Measurements from ENCODE around the gene TFB2M.

TFB2M gene

GRCh38 chr1:246526915-246527314 is 39.1 kb downstream of the TFB2M start:
- H3K36me3 Mint-ChIP-seq (ENCODE audit: low read depth), result no peaks in the 10 kb centered on the region
- peaks cover 16% of the 10 kb centered on the region for H3K9me3 Mint-ChIP-seq
- no peak overlapping the region for H3K4me3 Mint-ChIP-seq
- peaks cover 6% of the 10 kb centered on the region for H3K4me1 Mint-ChIP-seq (ENCODE audit: low read depth)
- no peak overlapping the region for H3K27ac Mint-ChIP-seq
- no peak for DNase-seq (ENCODE audit: low spot score)
- H3K27me3 Mint-ChIP-seq (ENCODE audit: low read depth), result peaks cover 2% of the 10 kb centered on the region

- H3K27me3 Mint-ChIP-seq (ENCODE audit: low read depth), result peaks cover 2% of the 10 kb centered on the region
- peaks cover 17% of the 10 kb centered on the region for H3K9me3 Mint-ChIP-seq
- no peaks in the 10 kb centered on the region for H3K36me3 Mint-ChIP-seq (ENCODE audit: low read depth)
- peak overlapping the region; percentile 15 for H3K27ac Mint-ChIP-seq
- H3K4me3 Mint-ChIP-seq, result no peak overlapping the region
- no peak for DNase-seq (ENCODE audit: low spot score)
- H3K4me1 Mint-ChIP-seq (ENCODE audit: low read depth), result peaks cover 6% of the 10 kb centered on the region
These were observed 39.7 kb downstream of the TFB2M start for GRCh38 chr1:246526380-246526779.

DNA sequence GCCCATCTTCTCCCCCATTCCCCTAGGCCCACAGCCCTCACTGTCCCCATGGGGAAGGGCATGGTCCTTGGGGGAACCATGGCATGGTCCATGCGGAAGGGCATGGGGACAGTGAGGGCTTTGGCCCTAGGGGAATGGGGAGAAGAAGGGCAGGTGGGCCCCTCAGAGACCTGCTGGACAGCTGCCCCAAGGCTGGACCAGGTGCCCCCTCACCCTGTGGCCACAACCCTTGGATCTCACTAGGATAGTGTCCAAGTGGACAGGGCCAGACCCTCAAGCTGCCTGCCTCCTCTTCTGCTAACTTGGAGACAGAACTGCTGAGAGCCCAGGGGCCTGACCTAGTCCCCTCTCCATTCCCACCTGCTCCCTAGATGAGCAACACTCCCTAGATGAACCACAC is 46.5 kb downstream of the TFB2M start:
- peaks cover 26% of the 10 kb centered on the region for H3K9me3 Mint-ChIP-seq
- no peak overlapping the region for H3K27ac Mint-ChIP-seq
- H3K4me1 Mint-ChIP-seq (ENCODE audit: low read depth), result peaks cover under 1% of the 10 kb centered on the region
- no peak overlapping the region for H3K4me3 Mint-ChIP-seq
- H3K27me3 Mint-ChIP-seq (ENCODE audit: low read depth), result no peaks in the 10 kb centered on the region
- H3K36me3 Mint-ChIP-seq (ENCODE audit: low read depth), result peaks cover 3% of the 10 kb centered on the region
- no peak for DNase-seq (ENCODE audit: low spot score)

DNA sequence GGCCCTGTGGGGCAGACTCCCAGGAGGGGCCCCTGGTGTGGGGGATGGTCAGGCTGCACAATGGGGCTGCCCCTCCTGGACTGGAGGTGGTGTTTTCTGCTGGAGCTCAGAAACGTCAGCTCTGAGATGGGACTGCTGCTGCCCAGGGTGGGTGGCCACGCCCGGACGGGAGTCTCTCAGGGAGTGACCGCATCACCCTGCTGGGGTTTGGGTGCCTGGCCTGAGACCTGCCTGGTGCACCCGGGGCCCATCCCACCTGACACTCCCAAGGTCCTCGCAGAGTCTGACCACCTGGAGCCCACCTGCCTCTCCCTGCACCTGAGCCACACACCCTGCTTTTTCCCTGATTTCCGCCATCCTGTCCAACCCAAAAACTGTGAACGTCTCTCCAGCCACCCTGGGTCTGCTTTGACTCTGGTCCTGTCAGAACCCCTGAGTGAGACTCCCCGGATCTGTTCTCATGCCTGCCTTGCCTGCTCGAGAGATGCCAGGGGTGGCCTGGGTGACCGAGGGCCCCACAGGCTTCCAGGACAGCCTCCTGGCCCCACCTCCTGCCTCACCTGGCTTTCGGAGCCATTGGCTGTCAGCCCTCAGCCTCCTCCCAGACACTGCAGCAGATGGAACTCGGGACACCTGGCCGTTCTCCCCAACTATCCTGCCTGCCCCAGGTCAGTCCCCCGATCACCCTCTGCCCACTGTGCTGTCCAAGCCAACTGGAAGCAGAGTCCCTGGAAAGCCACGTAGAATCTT is 47.4 kb downstream of the TFB2M start:
- H3K9me3 Mint-ChIP-seq, result peaks cover 30% of the 10 kb centered on the region
- no peaks in the 10 kb centered on the region for H3K27me3 Mint-ChIP-seq (ENCODE audit: low read depth)
- H3K4me1 Mint-ChIP-seq (ENCODE audit: low read depth), result peaks cover 4% of the 10 kb centered on the region
- peaks cover 3% of the 10 kb centered on the region for H3K36me3 Mint-ChIP-seq (ENCODE audit: low read depth)
- no peak for DNase-seq (ENCODE audit: low spot score)
- no peak overlapping the region for H3K4me3 Mint-ChIP-seq
- no peak overlapping the region for H3K27ac Mint-ChIP-seq

- Mint-ChIP-seq H3K4me1 (ENCODE audit: low read depth) (peaks cover 4% of the 10 kb centered on the region), H3K9me3 (peaks cover 30% of the 10 kb centered on the region), H3K27me3 (ENCODE audit: low read depth) (no peaks in the 10 kb centered on the region), H3K27ac (no peak overlapping the region), H3K36me3 (ENCODE audit: low read depth) (peaks cover 3% of the 10 kb centered on the region), H3K4me3 (no peak overlapping the region)
- no peak for DNase-seq (ENCODE audit: low spot score)
These were observed 48.7 kb downstream of the TFB2M start for GRCh38 chr1:246517391-246517790.

DNA sequence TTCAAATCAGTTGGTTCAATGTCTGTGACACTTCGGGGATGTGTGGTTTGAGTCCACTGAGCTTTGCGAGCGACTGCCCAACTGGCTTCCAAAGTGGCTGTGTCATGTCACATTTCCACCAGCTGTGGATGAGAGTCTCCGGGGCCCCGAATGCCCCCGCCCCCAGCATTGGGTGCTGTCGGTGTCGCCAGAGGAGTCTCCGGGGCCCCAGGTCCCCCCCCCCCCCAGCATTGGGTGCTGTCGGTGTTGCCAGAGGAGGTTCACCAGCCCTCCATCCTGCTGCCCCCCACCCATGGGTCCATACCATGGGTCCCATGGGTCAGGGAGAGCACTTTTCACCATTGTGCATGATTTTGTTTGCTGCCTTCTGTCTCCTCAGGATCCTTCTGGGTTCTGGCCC is 49.9 kb downstream of the TFB2M start:
- Mint-ChIP-seq H3K4me3 (no peak overlapping the region), H3K9me3 (peaks cover 26% of the 10 kb centered on the region), H3K4me1 (ENCODE audit: low read depth) (peaks cover 4% of the 10 kb centered on the region), H3K36me3 (ENCODE audit: low read depth) (peaks cover 3% of the 10 kb centered on the region), H3K27ac (no peak overlapping the region), H3K27me3 (ENCODE audit: low read depth) (no peaks in the 10 kb centered on the region)
- DNase-seq (ENCODE audit: low spot score), result no peak

GRCh38 chr1:246515390-246516005 is 50.6 kb downstream of the TFB2M start:
- peaks cover 3% of the 10 kb centered on the region for H3K36me3 Mint-ChIP-seq (ENCODE audit: low read depth)
- H3K4me3 Mint-ChIP-seq, result no peak overlapping the region
- H3K9me3 Mint-ChIP-seq, result peaks cover 26% of the 10 kb centered on the region
- DNase-seq (ENCODE audit: low spot score), result no peak
- H3K27me3 Mint-ChIP-seq (ENCODE audit: low read depth), result no peaks in the 10 kb centered on the region
- H3K27ac Mint-ChIP-seq, result no peak overlapping the region
- H3K4me1 Mint-ChIP-seq (ENCODE audit: low read depth), result peaks cover 4% of the 10 kb centered on the region

- peaks cover 23% of the 10 kb centered on the region for H3K9me3 Mint-ChIP-seq
- H3K4me1 Mint-ChIP-seq (ENCODE audit: low read depth), result peaks cover 4% of the 10 kb centered on the region
- no peak for DNase-seq (ENCODE audit: low spot score)
- no peak overlapping the region for H3K27ac Mint-ChIP-seq
- H3K4me3 Mint-ChIP-seq, result no peak overlapping the region
- peaks cover 3% of the 10 kb centered on the region for H3K36me3 Mint-ChIP-seq (ENCODE audit: low read depth)
- H3K27me3 Mint-ChIP-seq (ENCODE audit: low read depth), result no peaks in the 10 kb centered on the region
These were observed 52.3 kb downstream of the TFB2M start for GRCh38 chr1:246513619-246514343.

DNA sequence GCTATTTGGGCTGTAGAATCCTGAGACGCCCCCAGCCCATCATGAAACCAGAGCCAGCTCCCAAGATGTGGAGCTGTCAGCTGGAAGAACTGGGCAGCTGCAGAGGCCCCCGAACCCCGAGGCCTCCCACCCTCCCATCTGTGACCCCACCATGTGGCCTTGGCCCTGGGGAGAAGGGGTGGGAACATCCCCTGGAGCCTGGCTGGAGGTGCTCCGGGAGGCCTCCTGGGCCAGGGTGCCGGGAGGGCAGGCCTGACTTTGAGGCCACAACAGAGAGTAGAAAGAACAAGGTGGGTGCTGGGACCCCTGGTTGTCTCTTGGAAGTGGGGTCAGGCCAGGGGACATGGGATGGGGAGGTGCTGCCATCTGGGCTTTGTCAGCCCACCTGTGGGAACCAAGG is 53.0 kb downstream of the TFB2M start:
- H3K36me3 Mint-ChIP-seq (ENCODE audit: low read depth), result peaks cover 3% of the 10 kb centered on the region
- H3K9me3 Mint-ChIP-seq, result peaks cover 20% of the 10 kb centered on the region
- peaks cover 4% of the 10 kb centered on the region for H3K4me1 Mint-ChIP-seq (ENCODE audit: low read depth)
- H3K4me3 Mint-ChIP-seq, result no peak overlapping the region
- no peak for DNase-seq (ENCODE audit: low spot score)
- H3K27me3 Mint-ChIP-seq (ENCODE audit: low read depth), result no peaks in the 10 kb centered on the region
- H3K27ac Mint-ChIP-seq, result no peak overlapping the region

DNA sequence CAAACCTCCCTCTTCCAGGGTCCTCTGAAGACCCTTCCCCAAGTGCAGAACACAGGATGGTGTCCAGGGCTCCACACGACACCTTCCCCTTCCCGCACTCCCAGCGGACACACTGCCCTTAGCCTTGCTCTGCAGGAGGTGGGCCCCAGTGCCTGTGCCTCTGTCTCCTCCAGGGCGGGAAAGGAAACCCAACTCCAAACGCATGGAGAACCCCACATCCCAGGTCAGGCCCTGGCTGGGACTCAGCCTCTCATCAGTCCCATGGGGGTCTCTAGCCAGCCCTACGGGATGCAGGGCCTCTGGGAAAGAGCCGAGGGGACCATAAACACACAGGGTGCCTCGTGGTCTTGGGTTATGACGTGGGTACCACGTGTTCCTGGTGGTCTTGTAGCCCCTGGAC is 53.4 kb downstream of the TFB2M start:
- H3K4me3 Mint-ChIP-seq, result no peak overlapping the region

DNA sequence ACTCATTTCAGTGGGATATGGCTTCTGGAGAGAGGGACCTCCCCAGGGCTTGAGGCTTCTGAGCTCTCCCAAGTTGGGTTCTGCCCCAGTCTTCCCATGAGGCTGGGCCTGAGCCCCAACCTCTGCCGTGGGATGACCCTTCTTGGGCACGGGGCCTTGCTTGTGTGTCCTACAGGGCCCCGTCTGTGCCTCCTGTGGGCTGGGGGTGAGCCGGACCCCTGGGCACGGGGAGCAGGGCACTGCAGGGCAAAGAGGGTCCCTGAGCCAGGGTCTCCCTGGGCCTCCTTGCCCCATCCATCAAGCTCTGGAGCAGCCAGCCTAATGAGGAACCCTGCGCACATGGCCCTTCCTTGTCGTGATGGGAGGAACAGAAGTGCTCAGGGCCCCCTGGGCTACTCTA is 53.8 kb downstream of the TFB2M start:
- Mint-ChIP-seq H3K36me3 (ENCODE audit: low read depth) (peaks cover 3% of the 10 kb centered on the region), H3K27me3 (ENCODE audit: low read depth) (no peaks in the 10 kb centered on the region), H3K27ac (no peak overlapping the region), H3K4me1 (ENCODE audit: low read depth) (peaks cover 11% of the 10 kb centered on the region), H3K4me3 (no peak overlapping the region), H3K9me3 (peaks cover 20% of the 10 kb centered on the region)
- no peak for DNase-seq (ENCODE audit: low spot score)

More for the DNA sequence above, 53.4 kb downstream of the TFB2M start:
- Mint-ChIP-seq H3K4me1 (ENCODE audit: low read depth) (peaks cover 7% of the 10 kb centered on the region), H3K9me3 (peaks cover 20% of the 10 kb centered on the region), H3K27ac (no peak overlapping the region), H3K27me3 (ENCODE audit: low read depth) (no peaks in the 10 kb centered on the region), H3K36me3 (ENCODE audit: low read depth) (peaks cover 3% of the 10 kb centered on the region)
- DNase-seq (ENCODE audit: low spot score), result no peak

DNA sequence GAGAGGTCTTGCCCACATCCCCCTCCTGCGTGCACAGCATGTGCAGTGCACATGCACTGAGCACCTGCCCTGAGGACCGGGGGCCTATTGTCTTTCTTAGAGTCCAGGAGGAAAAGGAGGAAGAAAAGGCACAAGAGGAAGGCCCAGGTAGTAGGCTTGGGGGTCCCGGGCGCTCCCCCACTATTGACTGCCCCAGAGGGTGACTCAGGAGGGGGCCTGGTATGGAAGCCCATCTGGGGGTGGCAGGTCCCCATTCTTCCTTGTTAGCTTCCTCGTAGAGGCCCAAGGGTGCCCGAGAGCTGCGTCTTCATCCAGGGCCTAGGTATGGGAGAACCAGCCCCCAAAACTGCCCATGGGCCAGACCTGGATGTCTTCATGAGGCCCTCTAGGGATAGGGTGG is 54.9 kb downstream of the TFB2M start:
- Mint-ChIP-seq H3K4me1 (ENCODE audit: low read depth) (peaks cover 14% of the 10 kb centered on the region), H3K4me3 (no peak overlapping the region), H3K27ac (no peak overlapping the region), H3K36me3 (ENCODE audit: low read depth) (peaks cover 3% of the 10 kb centered on the region), H3K27me3 (ENCODE audit: low read depth) (no peaks in the 10 kb centered on the region), H3K9me3 (peaks cover 16% of the 10 kb centered on the region)
- no peak for DNase-seq (ENCODE audit: low spot score)

DNA sequence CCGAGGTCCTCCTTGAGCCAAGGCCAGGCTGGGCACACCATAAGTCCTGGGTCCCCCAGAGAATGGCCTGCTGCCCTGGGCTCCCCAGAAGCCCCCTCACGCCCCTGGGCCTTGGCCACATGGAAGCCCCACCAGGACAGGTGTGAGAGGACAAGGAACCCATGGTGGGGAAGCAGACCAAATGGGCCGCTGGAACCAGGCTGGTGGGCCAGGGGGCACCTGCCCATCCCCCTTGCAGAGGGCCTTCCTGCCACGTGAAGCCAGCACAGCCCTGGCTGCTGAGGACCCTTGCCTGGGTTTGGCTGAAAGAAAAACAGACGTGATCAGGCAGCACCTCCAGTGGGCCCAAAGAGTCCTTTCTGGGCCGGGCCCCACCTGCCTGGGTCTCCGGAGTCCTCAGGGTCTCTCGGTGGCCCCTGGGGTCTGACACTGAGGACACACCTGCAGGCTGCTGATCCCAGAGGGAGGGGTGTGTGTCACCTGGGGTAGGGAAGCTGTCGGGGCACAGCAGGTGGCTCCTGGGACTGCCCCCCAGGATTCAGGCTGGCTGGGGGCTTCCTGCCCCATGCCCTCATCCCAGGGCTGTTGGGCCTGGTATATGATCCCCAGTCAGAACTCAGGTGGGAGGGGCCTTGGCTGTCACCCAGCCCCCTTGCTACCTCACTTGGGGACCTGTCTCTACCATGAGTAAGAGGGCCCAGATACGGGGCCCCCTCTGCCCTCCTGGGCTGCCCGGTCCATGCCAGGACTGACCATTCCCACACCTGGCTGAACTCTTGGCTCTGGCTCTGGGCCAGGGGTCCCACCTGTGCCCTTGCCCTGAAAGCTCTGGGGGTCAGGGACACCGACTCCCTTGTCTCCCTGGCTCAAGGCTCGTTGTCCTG is 55.7 kb downstream of the TFB2M start:
- no peak for DNase-seq (ENCODE audit: low spot score)
- Mint-ChIP-seq H3K36me3 (ENCODE audit: low read depth) (peaks cover 3% of the 10 kb centered on the region), H3K9me3 (peaks cover 11% of the 10 kb centered on the region), H3K4me1 (ENCODE audit: low read depth) (peaks cover 20% of the 10 kb centered on the region), H3K27me3 (ENCODE audit: low read depth) (no peaks in the 10 kb centered on the region), H3K27ac (no peak overlapping the region), H3K4me3 (no peak overlapping the region)

Data from T-helper 2 cell treated with Interferon-gamma antibody and Interleukin-4, amounts not matched to agents 5 μg/mL and 100 μg/mL, for 36 hours (primary cell).